ENCODE data around the gene SIX3. TPM values are rescaled to one million over a fixed set of nuclear protein-coding genes. Genes with fewer than 3 reads are reported as not detected.

SIX3 gene
- total and polyA plus RNA-seq, 2 donors (not counting 1 experiment from before 2014, with no cell fraction given), result not detected

- no peaks in the 10 kb centered on the region for H3K79me2 ChIP-seq (ENCODE audit: control insufficient read depth, insufficient read depth, low read length)
- TF ChIP-seq EZH2 (IDR thresholded peaks at IDR 0.05; ENCODE audit: borderline replicate concordance, insufficient read depth, low read depth, low read length, poor library complexity, severe bottlenecking), result no peak
- Mint-ChIP-seq H3K27me3 (peaks cover 63% of the 10 kb centered on the region), H3K27ac (no peak overlapping the region), H3K9me3 (ENCODE audit: insufficient read depth) (no peaks in the 10 kb centered on the region), H3K4me1 (no peaks in the 10 kb centered on the region), H3K4me3 (no peak overlapping the region)
- no peaks in the 10 kb centered on the region for H3K36me3 ChIP-seq (replicated peaks in 1 of 2; ENCODE audit: control extremely low read depth in 1 of 2, control insufficient read depth in 1 of 2, extremely low read depth in 1 of 2, insufficient read depth in 2 of 2, low read length in 1 of 2)
- H3K27ac ChIP-seq (ENCODE audit: low read length in 2 of 2), result no peak overlapping the region
- WGBS (ENCODE audit: insufficient coverage), result 62% methylated on average over 3 of the region's 4 CpGs
- ATAC-seq (ENCODE audit: low read depth) (no peak), DNase-seq (no peak)
- H3K4me3 ChIP-seq (ENCODE audit: control extremely low read depth in 1 of 5, extremely low read depth in 1 of 5, insufficient read depth in 1 of 5, low read depth in 2 of 5, low read length in 4 of 5), result no peak overlapping the region
- POLR2A ChIA-PET, result no interaction called here
- no peaks in the 10 kb centered on the region for H4K20me1 ChIP-seq (ENCODE audit: control insufficient read depth, insufficient read depth, low read length, poor library complexity, severe bottlenecking)
- no peaks in the 10 kb centered on the region for H3K4me1 ChIP-seq (ENCODE audit: control insufficient read depth in 2 of 2, insufficient read depth in 2 of 2, low read length in 2 of 2)
- H3K9me3 ChIP-seq (ENCODE audit: control extremely low read depth in 1 of 3, control insufficient read depth in 2 of 3, insufficient read depth in 1 of 3, low read length in 2 of 3), result no peaks in the 10 kb centered on the region
- no peak overlapping the region for H3K4me2 ChIP-seq (replicated peaks; ENCODE audit: low read depth, low read length, poor library complexity, severe bottlenecking)
- CTCF ChIA-PET, result interaction anchor here (0.6 to 1.3 kb wide), 3 partner anchors 33 to 67 kb away, joined by 3 to 4 read pairs (median 4); no protein-coding TSS in a partner anchor
- H3K9ac ChIP-seq (ENCODE audit: low read length), result no peak overlapping the region
- H3K27me3 ChIP-seq (replicated peaks in 1 of 4; ENCODE audit: control extremely low read depth in 1 of 4, control insufficient read depth in 3 of 4, insufficient read depth in 4 of 4, low read length in 3 of 4), result peaks cover 0 to 21% (median 10%) of the 10 kb centered on the region in 4 experiments
- no peak overlapping the region for H2AFZ ChIP-seq (ENCODE audit: insufficient read depth, low read depth, low read length, poor library complexity, severe bottlenecking)
- intact Hi-C loops (cut with micrococcal nuclease), result no loop called here
Measured at GRCh38 chr2:44918095-44918775, 23.3 kb upstream of the SIX3 start.

- TF ChIP-seq EZH2 (IDR thresholded peaks at IDR 0.05; ENCODE audit: borderline replicate concordance, insufficient read depth, low read depth, low read length, poor library complexity, severe bottlenecking), result no peak
- Histone ChIP-seq H3K79me2 (ENCODE audit: control insufficient read depth, insufficient read depth, low read length) (no peaks in the 10 kb centered on the region), H3K9me3 (ENCODE audit: control extremely low read depth in 1 of 3, control insufficient read depth in 2 of 3, insufficient read depth in 1 of 3, low read length in 2 of 3) (no peaks in the 10 kb centered on the region), H3K36me3 (replicated peaks in 1 of 2; ENCODE audit: control extremely low read depth in 1 of 2, control insufficient read depth in 1 of 2, extremely low read depth in 1 of 2, insufficient read depth in 2 of 2, low read length in 1 of 2) (no peaks in the 10 kb centered on the region), H3K27ac (ENCODE audit: low read length in 2 of 2) (no peak overlapping the region), H2AFZ (ENCODE audit: insufficient read depth, low read depth, low read length, poor library complexity, severe bottlenecking) (no peak overlapping the region), H3K27me3 (replicated peaks in 1 of 4; ENCODE audit: control extremely low read depth in 1 of 4, control insufficient read depth in 3 of 4, insufficient read depth in 4 of 4, low read length in 3 of 4) (peaks cover 0 to 40% (median 34%) of the 10 kb centered on the region in 4 experiments), H3K9ac (ENCODE audit: low read length) (no peak overlapping the region), H3K4me1 (ENCODE audit: control insufficient read depth in 2 of 2, insufficient read depth in 2 of 2, low read length in 2 of 2) (no peaks in the 10 kb centered on the region), H3K4me3 (ENCODE audit: control extremely low read depth in 1 of 5, extremely low read depth in 1 of 5, insufficient read depth in 1 of 5, low read depth in 2 of 5, low read length in 4 of 5) (no peak overlapping the region), H4K20me1 (ENCODE audit: control insufficient read depth, insufficient read depth, low read length, poor library complexity, severe bottlenecking) (no peaks in the 10 kb centered on the region), H3K4me2 (replicated peaks; ENCODE audit: low read depth, low read length, poor library complexity, severe bottlenecking) (no peak overlapping the region)
- no peak overlapping the region for H3K27ac Mint-ChIP-seq
- no peak for ATAC-seq (ENCODE audit: low read depth)
- H3K4me3 Mint-ChIP-seq, result no peak overlapping the region
- WGBS (ENCODE audit: insufficient coverage), result no CpG with 5 or more reads among the region's 2 CpGs
- peaks cover 87% of the 10 kb centered on the region for H3K27me3 Mint-ChIP-seq
- DNase-seq, result no peak
- ChIA-PET CTCF (no interaction called here), POLR2A (interaction anchor here (0.6 kb wide), 1 partner anchor 15 kb away, joined by 4 read pairs; no protein-coding TSS in a partner anchor)
- no peaks in the 10 kb centered on the region for H3K4me1 Mint-ChIP-seq
- H3K9me3 Mint-ChIP-seq (ENCODE audit: insufficient read depth), result no peaks in the 10 kb centered on the region
- intact Hi-C loops (cut with micrococcal nuclease), result no loop called here
Measured at GRCh38 chr2:44920751-44921150, 20.8 kb upstream of the SIX3 start.

All from B cell (primary cell).